ENCODE data around the gene NUDT5.

GRCh38 chr10:12165999-12166775 is 29.5 kb downstream of the NUDT5 start:
- TF ChIP-seq CTCF (conservative IDR thresholded peaks at IDR 0.05; ENCODE audit: low read length) (no peak), EZH2phosphoT487 (IDR thresholded peaks at IDR 0.05; ENCODE audit: borderline replicate concordance) (no peak)
